ENCODE results near the gene FGD2. TPM values are rescaled to one million over a fixed set of nuclear protein-coding genes. Genes with fewer than 3 reads are reported as not detected.
A peak's percentile ranks its signal among the peaks of the same experiment; 100 is the strongest.

Gene FGD2
- total RNA-seq, 1 donor from 2014 or later: not detected

- Mint-ChIP-seq H3K4me1 (ENCODE audit: low read depth) (peaks cover 29% of the 10 kb centered on the region), H3K27me3 (ENCODE audit: low read depth) (no peaks in the 10 kb centered on the region), H3K36me3 (ENCODE audit: low read depth) (no peaks in the 10 kb centered on the region), H3K27ac (ENCODE audit: unreplicated experiment) (no peak overlapping the region), H3K4me3 (ENCODE audit: unreplicated experiment) (no peak overlapping the region), H3K9me3 (ENCODE audit: low read depth) (no peaks in the 10 kb centered on the region)
- no peak for TF ChIP-seq CTCF (IDR thresholded peaks at IDR 0.05)
- DNase-seq (ENCODE audit: low spot score): no peak
Observed at GRCh38 chr6:37020812-37021211, 15.4 kb downstream of the FGD2 start.

- TF ChIP-seq CTCF (IDR thresholded peaks at IDR 0.05): peak; percentile 78
- Mint-ChIP-seq H3K4me1 (ENCODE audit: low read depth) (peaks cover 29% of the 10 kb centered on the region), H3K9me3 (ENCODE audit: low read depth) (no peaks in the 10 kb centered on the region), H3K4me3 (ENCODE audit: unreplicated experiment) (no peak overlapping the region), H3K27ac (ENCODE audit: unreplicated experiment) (no peak overlapping the region), H3K36me3 (ENCODE audit: low read depth) (no peaks in the 10 kb centered on the region), H3K27me3 (ENCODE audit: low read depth) (no peaks in the 10 kb centered on the region)
- DNase-seq (ENCODE audit: low spot score): no peak
Observed at GRCh38 chr6:37021356-37022129, 16.1 kb downstream of the FGD2 start.

- no peak for DNase-seq (ENCODE audit: low spot score)
- Mint-ChIP-seq H3K27me3 (ENCODE audit: low read depth) (no peaks in the 10 kb centered on the region), H3K4me1 (ENCODE audit: low read depth) (peaks cover 29% of the 10 kb centered on the region), H3K27ac (ENCODE audit: unreplicated experiment) (no peak overlapping the region), H3K4me3 (ENCODE audit: unreplicated experiment) (no peak overlapping the region), H3K36me3 (ENCODE audit: low read depth) (no peaks in the 10 kb centered on the region), H3K9me3 (ENCODE audit: low read depth) (no peaks in the 10 kb centered on the region)
- TF ChIP-seq CTCF (IDR thresholded peaks at IDR 0.05): no peak
Observed at GRCh38 chr6:37022135-37022863, 16.8 kb downstream of the FGD2 start.

- DNase-seq (ENCODE audit: low spot score): no peak
- Mint-ChIP-seq H3K9me3 (ENCODE audit: low read depth) (no peaks in the 10 kb centered on the region), H3K27ac (ENCODE audit: unreplicated experiment) (peak overlapping the region; percentile 86), H3K4me3 (ENCODE audit: unreplicated experiment) (peak overlapping the region; percentile 7), H3K36me3 (ENCODE audit: low read depth) (no peaks in the 10 kb centered on the region), H3K27me3 (ENCODE audit: low read depth) (no peaks in the 10 kb centered on the region), H3K4me1 (ENCODE audit: low read depth) (peaks cover 13% of the 10 kb centered on the region)
- TF ChIP-seq CTCF (IDR thresholded peaks at IDR 0.05): no peak
Observed at GRCh38 chr6:37024656-37025337, 19.3 kb downstream of the FGD2 start.

Measured in chondrocyte (in vitro differentiated cells).